SK-N-DZ (cell line): Measurements from ENCODE around the gene ZNF532.
"Not testable (repeated sequence)": the region's sequence is repeated elsewhere in the genome, so short reads cannot be mapped to it uniquely, and the experiment has no call there.

Experiments
- DNase-seq: peaks from one replicate; pipeline ENCODE4 v3.0.0-alpha.2; 2015; ENCODE audit warnings: low spot score

The ZNF532 gene

GRCh38 chr18:58998401-58999203, 133.9 kb downstream of the ZNF532 start:
- no peak for DNase-seq

GRCh38 chr18:59001166-59001565, 136.5 kb downstream of the ZNF532 start:
- no peak for DNase-seq

- DNase-seq = no peak
Measured at GRCh38 chr18:59001721-59002120, 137.0 kb downstream of the ZNF532 start.

GRCh38 chr18:59002974-59003594, 138.4 kb downstream of the ZNF532 start:
- DNase-seq = no peak

GRCh38 chr18:59005262-59005661, 140.6 kb downstream of the ZNF532 start:
- no peak for DNase-seq

- DNase-seq = no peak
Measured at GRCh38 chr18:59006461-59007067, 141.9 kb downstream of the ZNF532 start.

- DNase-seq = no peak
Measured at GRCh38 chr18:59008302-59008974, 143.8 kb downstream of the ZNF532 start.

- no peak for DNase-seq
Measured at GRCh38 chr18:59009846-59010245, 145.2 kb downstream of the ZNF532 start.

GRCh38 chr18:59011289-59011688, 146.6 kb downstream of the ZNF532 start:
- DNase-seq = no peak

- DNase-seq = no peak
Measured at GRCh38 chr18:59011786-59012185, 147.1 kb downstream of the ZNF532 start.

- no peak for DNase-seq
Measured at GRCh38 chr18:59012815-59013705, 148.4 kb downstream of the ZNF532 start.

- no peak for DNase-seq
Measured at GRCh38 chr18:59013744-59014143, 149.1 kb downstream of the ZNF532 start.

GRCh38 chr18:59015531-59016152, 151.0 kb downstream of the ZNF532 start:
- no peak for DNase-seq

- DNase-seq = no peak
Measured at GRCh38 chr18:59021500-59021899, 156.8 kb downstream of the ZNF532 start.

- DNase-seq = no peak
Measured at GRCh38 chr18:59022167-59022945, 157.7 kb downstream of the ZNF532 start.

GRCh38 chr18:59024829-59025228, 160.2 kb downstream of the ZNF532 start:
- DNase-seq = no peak

GRCh38 chr18:59025532-59025931, 160.9 kb downstream of the ZNF532 start:
- not testable (repeated sequence) for DNase-seq

- no peak for DNase-seq
Measured at GRCh38 chr18:59026364-59026763, 161.7 kb downstream of the ZNF532 start.

GRCh38 chr18:59026831-59027410, 162.2 kb downstream of the ZNF532 start:
- no peak for DNase-seq
